Measurements from ENCODE around the gene IL3. TPM values are rescaled to one million over a fixed set of nuclear protein-coding genes. Genes with fewer than 3 reads are reported as not detected.

Gene IL3
- total RNA-seq, 1 donor from 2014 or later = not detected

DNA sequence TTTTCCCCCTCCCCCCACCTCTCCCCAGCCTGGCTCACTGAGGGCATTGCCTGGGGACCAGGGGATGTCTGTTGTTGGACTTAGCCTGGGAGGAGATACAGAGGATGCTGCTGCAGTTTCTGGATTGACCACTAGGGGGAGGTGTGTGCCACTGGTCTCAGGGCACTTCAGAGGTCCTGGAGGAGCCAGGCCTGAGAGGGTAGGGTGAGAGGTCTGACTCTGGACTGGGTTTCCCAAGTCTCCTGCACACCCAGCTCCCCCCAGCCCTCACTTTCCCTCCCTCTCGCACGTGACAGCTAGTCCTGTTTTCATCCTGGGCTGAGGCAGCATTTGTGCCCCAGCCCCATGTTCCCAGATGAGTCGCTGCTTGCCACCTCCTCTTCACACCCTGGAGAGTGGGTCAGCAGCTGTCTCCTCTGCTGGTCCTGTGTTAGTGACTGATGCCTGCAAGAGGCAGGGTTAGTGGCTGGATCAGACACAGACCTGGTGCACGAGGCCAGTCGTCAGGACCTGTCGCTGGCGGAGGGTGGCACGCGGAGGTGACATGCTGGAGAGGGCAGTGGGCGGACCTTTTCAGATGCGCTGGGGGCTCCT is 4.4 kb downstream of the IL3 start:
- H3K27me3 ChIP-seq = no peaks in the 10 kb centered on the region
- Mint-ChIP-seq H3K4me1 (no peaks in the 10 kb centered on the region), H3K27ac (no peak overlapping the region), H3K9me3 (no peaks in the 10 kb centered on the region), H3K4me3 (no peak overlapping the region), H3K36me3 (no peaks in the 10 kb centered on the region), H3K27me3 (ENCODE audit: insufficient read depth, low read depth) (peaks cover 6% of the 10 kb centered on the region)
- no peaks in the 10 kb centered on the region for H3K36me3 ChIP-seq
- TF ChIP-seq, protein P1, sequence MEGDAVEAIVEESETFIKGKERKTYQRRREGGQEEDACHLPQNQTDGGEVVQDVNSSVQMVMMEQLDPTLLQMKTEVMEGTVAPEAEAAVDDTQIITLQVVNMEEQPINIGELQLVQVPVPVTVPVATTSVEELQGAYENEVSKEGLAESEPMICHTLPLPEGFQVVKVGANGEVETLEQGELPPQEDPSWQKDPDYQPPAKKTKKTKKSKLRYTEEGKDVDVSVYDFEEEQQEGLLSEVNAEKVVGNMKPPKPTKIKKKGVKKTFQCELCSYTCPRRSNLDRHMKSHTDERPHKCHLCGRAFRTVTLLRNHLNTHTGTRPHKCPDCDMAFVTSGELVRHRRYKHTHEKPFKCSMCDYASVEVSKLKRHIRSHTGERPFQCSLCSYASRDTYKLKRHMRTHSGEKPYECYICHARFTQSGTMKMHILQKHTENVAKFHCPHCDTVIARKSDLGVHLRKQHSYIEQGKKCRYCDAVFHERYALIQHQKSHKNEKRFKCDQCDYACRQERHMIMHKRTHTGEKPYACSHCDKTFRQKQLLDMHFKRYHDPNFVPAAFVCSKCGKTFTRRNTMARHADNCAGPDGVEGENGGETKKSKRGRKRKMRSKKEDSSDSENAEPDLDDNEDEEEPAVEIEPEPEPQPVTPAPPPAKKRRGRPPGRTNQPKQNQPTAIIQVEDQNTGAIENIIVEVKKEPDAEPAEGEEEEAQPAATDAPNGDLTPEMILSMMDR (IDR thresholded peaks at IDR 0.05) = peak; percentile 86
- TF ChIP-seq EZH2phosphoT487 (IDR thresholded peaks at IDR 0.05) (no peak), EZH2 (IDR thresholded peaks at IDR 0.05) (no peak)
- no peak overlapping the region for H3K27ac ChIP-seq
- H3K4me1 ChIP-seq = no peaks in the 10 kb centered on the region
- no peaks in the 10 kb centered on the region for H4K20me1 ChIP-seq (ENCODE audit: low read depth)
- DNase-seq (ENCODE audit: low spot score) = peak; percentile 81
- no peak overlapping the region for H3K4me2 ChIP-seq
- no peaks in the 10 kb centered on the region for H3K9me3 ChIP-seq (ENCODE audit: low read depth)
- H2AFZ ChIP-seq (replicated peaks) = peak overlapping the region; percentile 36
- H3F3A ChIP-seq (ENCODE audit: low read depth) = no peaks in the 10 kb centered on the region
- no peak overlapping the region for H3K9ac ChIP-seq
- no peaks in the 10 kb centered on the region for H3K79me2 ChIP-seq (ENCODE audit: low read depth)
- H3K4me3 ChIP-seq = no peak overlapping the region

DNA sequence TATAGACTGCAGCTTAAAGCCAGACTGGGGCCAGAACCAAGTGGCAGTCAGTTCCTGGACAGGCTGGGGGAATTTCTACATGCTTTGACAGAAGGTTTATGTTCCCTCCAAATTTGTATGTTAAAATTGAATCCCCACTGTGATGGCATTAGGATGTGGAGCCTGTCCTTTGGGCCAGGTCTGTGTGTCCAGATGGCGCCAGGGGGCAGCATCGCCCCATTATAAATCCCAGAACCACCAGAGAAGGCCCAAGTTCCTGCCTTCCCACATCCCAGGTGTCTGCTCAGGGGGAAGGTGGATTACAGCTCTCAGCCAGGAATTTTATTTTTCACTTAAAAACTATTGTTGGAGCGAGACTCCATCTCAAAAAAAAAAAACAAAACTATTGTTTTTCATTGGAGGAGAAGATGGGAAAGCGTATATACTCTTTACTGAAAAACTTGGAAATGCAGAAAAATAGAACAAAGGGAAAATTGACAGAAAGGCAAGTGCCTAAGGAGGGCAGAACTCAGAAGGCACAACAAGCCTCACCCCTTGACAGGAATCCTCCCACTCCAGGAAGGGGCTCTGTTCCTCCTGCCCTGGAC is 5.0 kb downstream of the IL3 start:
- Histone ChIP-seq H3K36me3 (no peaks in the 10 kb centered on the region), H3K79me2 (ENCODE audit: low read depth) (no peaks in the 10 kb centered on the region), H3K9ac (no peak overlapping the region), H3K4me3 (no peak overlapping the region), H3K4me2 (no peak overlapping the region), H3K27me3 (no peaks in the 10 kb centered on the region), H3K4me1 (no peaks in the 10 kb centered on the region), H3F3A (ENCODE audit: low read depth) (no peaks in the 10 kb centered on the region), H2AFZ (replicated peaks) (peak overlapping the region; percentile 36), H4K20me1 (ENCODE audit: low read depth) (no peaks in the 10 kb centered on the region), H3K27ac (no peak overlapping the region), H3K9me3 (ENCODE audit: low read depth) (no peaks in the 10 kb centered on the region)
- TF ChIP-seq EZH2 (IDR thresholded peaks at IDR 0.05) = no peak
- no peak for TF ChIP-seq EZH2phosphoT487 (IDR thresholded peaks at IDR 0.05)
- TF ChIP-seq, protein P1 (IDR thresholded peaks at IDR 0.05) = peak; percentile 72
- peaks cover 6% of the 10 kb centered on the region for H3K27me3 Mint-ChIP-seq (ENCODE audit: insufficient read depth, low read depth)
- DNase-seq (ENCODE audit: low spot score) = peak; percentile 79
- no peaks in the 10 kb centered on the region for H3K36me3 Mint-ChIP-seq
- H3K9me3 Mint-ChIP-seq = no peaks in the 10 kb centered on the region
- no peaks in the 10 kb centered on the region for H3K4me1 Mint-ChIP-seq
- H3K4me3 Mint-ChIP-seq = no peak overlapping the region
- no peak overlapping the region for H3K27ac Mint-ChIP-seq

DNA sequence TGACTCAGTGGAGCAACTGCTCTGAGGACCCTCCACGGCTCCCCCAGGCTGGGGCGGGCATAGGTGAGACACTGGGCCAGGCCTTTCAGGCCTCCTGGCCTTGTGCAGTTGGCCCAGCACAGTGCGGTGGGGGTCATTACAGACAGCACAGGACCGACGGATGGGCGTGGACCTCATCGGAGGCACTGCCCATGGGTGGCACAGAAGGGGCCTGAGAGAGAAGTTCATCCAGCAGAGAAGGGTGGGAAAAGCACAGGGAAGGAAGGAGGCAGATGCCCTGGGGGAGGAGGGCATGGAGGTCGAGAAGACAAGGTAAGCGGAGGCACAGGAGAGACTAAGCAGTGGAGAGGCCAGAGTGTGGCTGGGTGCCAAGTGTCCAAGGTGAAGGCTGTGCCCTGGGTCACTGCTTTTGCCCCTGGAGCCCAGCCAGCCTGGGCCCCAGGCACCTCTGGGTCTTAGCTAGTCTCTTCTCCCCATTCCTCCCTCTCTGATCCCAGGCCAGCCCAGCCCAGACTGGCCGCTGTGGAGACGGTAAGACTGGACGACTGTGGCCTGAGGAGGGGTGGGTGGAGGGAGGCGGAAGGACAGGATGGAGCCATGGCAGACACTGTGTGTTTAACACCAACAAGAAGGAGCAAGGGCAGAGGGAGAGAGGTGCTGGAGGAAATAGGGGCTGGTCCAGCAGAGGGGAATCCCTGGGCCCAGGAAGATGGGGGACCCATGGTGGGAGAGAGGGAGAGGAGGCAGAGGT is 5.7 kb downstream of the IL3 start:
- Mint-ChIP-seq H3K27me3 (ENCODE audit: insufficient read depth, low read depth) (peaks cover 6% of the 10 kb centered on the region), H3K36me3 (peaks cover 1% of the 10 kb centered on the region), H3K27ac (no peak overlapping the region), H3K4me1 (no peaks in the 10 kb centered on the region), H3K4me3 (no peak overlapping the region), H3K9me3 (no peaks in the 10 kb centered on the region)
- H3K9me3 ChIP-seq (ENCODE audit: low read depth) = no peaks in the 10 kb centered on the region
- H4K20me1 ChIP-seq (ENCODE audit: low read depth) = no peaks in the 10 kb centered on the region
- H3F3A ChIP-seq (ENCODE audit: low read depth) = no peaks in the 10 kb centered on the region
- no peak overlapping the region for H3K27ac ChIP-seq
- TF ChIP-seq EZH2phosphoT487 (IDR thresholded peaks at IDR 0.05) (no peak), EZH2 (IDR thresholded peaks at IDR 0.05) (no peak)
- TF ChIP-seq, protein P1 (IDR thresholded peaks at IDR 0.05) = no peak
- no peaks in the 10 kb centered on the region for H3K27me3 ChIP-seq
- H3K4me3 ChIP-seq = no peak overlapping the region
- no peaks in the 10 kb centered on the region for H3K4me1 ChIP-seq
- no peaks in the 10 kb centered on the region for H3K36me3 ChIP-seq
- H2AFZ ChIP-seq (replicated peaks) = no peak overlapping the region
- no peak overlapping the region for H3K9ac ChIP-seq
- H3K79me2 ChIP-seq (ENCODE audit: low read depth) = no peaks in the 10 kb centered on the region
- no peak overlapping the region for H3K4me2 ChIP-seq
- no peak for DNase-seq (ENCODE audit: low spot score)
